Endothelial cell of umbilical vein (primary cell): ENCODE results near the gene CELSR1. TPM values are rescaled to one million over a fixed set of nuclear protein-coding genes. Genes with fewer than 3 reads are reported as not detected.

Source experiments
- BruUV-seq: library from RNA; stranded (reverse); fragments of 400-500 nt; replicated peaks from 2 replicates; lab custom pipeline; 2021; lab: Mats Ljungman, UMichigan
- CTCF ChIA-PET: fragments of 300-600, 350-600 bp; sonication (Branson Sonifier 250); formaldehyde crosslinking; loops from one replicate; lab custom pipeline; 2021; ENCODE audit warnings: antibody characterized with exemption, inconsistent platforms; lab: Charles Lee
- POLR2A ChIA-PET: fragments of 300-600, 350-600 bp; sonication (Branson Sonifier 250); formaldehyde crosslinking; loops from one replicate; lab custom pipeline; 2021; ENCODE audit warnings: antibody characterized with exemption, inconsistent platforms; lab: Charles Lee
- DNase-seq: peaks from one replicate; pipeline ENCODE4 v3.0.0-alpha.2; 2011; ENCODE audit warnings: low read depth, low spot score
- FAIRE-seq: peaks from 2 replicates; lab custom pipeline; 2011; peaks lifted over from hg19 to GRCh38; lab: Jason Lieb, UNC
- H2AFZ ChIP-seq: 2 replicates; pipeline ENCODE4 v1.6.0; 2012; ENCODE audit warnings: low read depth, low read length, control low read depth, inconsistent platforms
- H3K27ac ChIP-seq: 2 replicates; pipeline ENCODE4 v1.5.1; 2011; ENCODE audit warnings: low read depth, mild to moderate bottlenecking, control low read depth, low read length, moderate library complexity; ENCODE audit not compliant: insufficient read depth
- H3K27me3 ChIP-seq, 2 experiments: 2 replicates each; pipeline versions ENCODE4 v1.6.0 to v1.6.1; 2011; ENCODE audit warnings: low read length in 2 of 2, mixed read lengths in 1 of 2; ENCODE audit not compliant: control insufficient read depth in 2 of 2, insufficient read depth in 2 of 2
- H3K36me3 ChIP-seq, 2 experiments: 2 replicates in 1 of 2; 3 replicates in 1 of 2; pipeline ENCODE4 v1.5.1; 2011; ENCODE audit warnings: low read length in 2 of 2, mild to moderate bottlenecking in 1 of 2, moderate library complexity in 1 of 2; ENCODE audit not compliant: control insufficient read depth in 2 of 2, insufficient read depth in 2 of 2; ENCODE audit errors: extremely low read depth in 1 of 2
- H3K4me1 ChIP-seq: 3 replicates; pipeline ENCODE4 v1.5.1; 2011; ENCODE audit warnings: mild to moderate bottlenecking, low read length; ENCODE audit not compliant: control insufficient read depth, insufficient read depth; ENCODE audit errors: extremely low read depth
- H3K4me2 ChIP-seq: 2 replicates; pipeline ENCODE4 v1.6.1; 2011; ENCODE audit warnings: low read length, control low read depth, mixed read lengths; ENCODE audit not compliant: insufficient read depth
- H3K4me3 ChIP-seq, 3 experiments: fragments of 200-600 bp in 1 of 3; sonication (generic), shearing (Covaris generic) in 1 of 3; replicated peaks in 1 of 3; 2 replicates each; pipeline ENCODE4 v1.5.1; 2011 to 2016; ENCODE audit warnings: control low read depth in 3 of 3, low read length in 3 of 3, mild to moderate bottlenecking in 2 of 3, inconsistent platforms in 1 of 3, low read depth in 1 of 3, moderate library complexity in 1 of 3; ENCODE audit not compliant: insufficient read depth in 1 of 3
- H3K79me2 ChIP-seq: 2 replicates; pipeline ENCODE4 v1.6.0; 2012; ENCODE audit warnings: low read length, inconsistent platforms; ENCODE audit not compliant: control insufficient read depth, insufficient read depth
- H3K9ac ChIP-seq: replicated peaks from 2 replicates; pipeline ENCODE3; 2011; ENCODE audit warnings: low read length, control low read depth; ENCODE audit not compliant: insufficient read depth; ENCODE audit errors: extremely low read depth
- H3K9me1 ChIP-seq: replicated peaks from 3 replicates; pipeline ENCODE4 v1.6.0; 2011; ENCODE audit warnings: mild to moderate bottlenecking, low read length; ENCODE audit not compliant: control insufficient read depth, insufficient read depth; ENCODE audit errors: extremely low read depth
- H3K9me3 ChIP-seq: replicated peaks from 2 replicates; pipeline ENCODE4 v1.5.1; 2012; ENCODE audit warnings: low read length, inconsistent platforms; ENCODE audit not compliant: control insufficient read depth, insufficient read depth
- H4K20me1 ChIP-seq: replicated peaks from 2 replicates; pipeline ENCODE3; 2011; ENCODE audit warnings: mild to moderate bottlenecking, low read length; ENCODE audit not compliant: control insufficient read depth, insufficient read depth; ENCODE audit errors: extremely low read depth
- EZH2 ChIP-seq: IDR thresholded peaks from 2 replicates; pipeline ENCODE4 v1.6.1; 2012; ENCODE audit warnings: borderline replicate concordance, low read depth, mild to moderate bottlenecking, moderate library complexity, low read length, inconsistent platforms; ENCODE audit not compliant: severe bottlenecking
- MAX ChIP-seq: IDR thresholded peaks from 2 replicates; pipeline ENCODE4 v1.6.1; 2011; ENCODE audit not compliant: insufficient read depth, insufficient read length
- POLR2AphosphoS5 ChIP-seq: IDR thresholded peaks from 2 replicates; pipeline ENCODE4 v1.6.1; 2012; ENCODE audit warnings: low read depth, mild to moderate bottlenecking, control low read depth, low read length, moderate library complexity; ENCODE audit not compliant: insufficient read depth
- dilution Hi-C: fragments of 300-500 bp; cut with MboI; formaldehyde crosslinking; loops from one replicate; pipeline ENCODE4 v1.15.0; 2019; ENCODE audit warnings: low sequenced_read_pairs; ENCODE audit not compliant: extremely low pct_ligation_motif_present
- intact Hi-C: fragments of 100-400 bp; cut with micrococcal nuclease; formaldehyde crosslinking; loops from one replicate; pipeline ENCODE4 v1.10.0; 2022
- polyA plus RNA-seq, 4 experiments: library from polyadenylated mRNA; depleted of rRNA in 3 of 4; stranded (reverse) in 3 of 4; unstranded in 1 of 4; fragments of >200 nt; gene quantifications; 2 replicates each; pipeline versions ENCODE4 v1.2.1 to v1.2.3, GENCODE V29; 2011 to 2012; ENCODE audit warnings: missing spikeins in 1 of 4
- total RNA-seq: library from RNA; stranded (reverse); gene quantifications from 2 replicates; pipeline ENCODE4 v1.2.3, GENCODE V29; 2021

CELSR1 gene
- total and polyA plus RNA-seq, 2 donors (not counting 3 experiments of a cell fraction or from before 2014, with no cell fraction given) = 3.7 to 5.4 TPM

GRCh38 chr22:46536537-46537224 lies 739 bp downstream of the CELSR1 start:
- Histone ChIP-seq H3K9ac (no peak overlapping the region), H3K36me3 (no peaks in the 10 kb centered on the region), H4K20me1 (no peaks in the 10 kb centered on the region), H3K9me1 (no peaks in the 10 kb centered on the region), H3K9me3 (no peaks in the 10 kb centered on the region), H3K27me3 (peaks cover 16 to 32% of the 10 kb centered on the region in 2 experiments), H3K4me1 (peaks cover 8% of the 10 kb centered on the region), H3K4me3 (peak overlapping the region in 1 of 3 experiments; percentile 31), H3K27ac (no peak overlapping the region), H3K79me2 (no peaks in the 10 kb centered on the region), H3K4me2 (no peak overlapping the region), H2AFZ (no peak overlapping the region)
- POLR2A ChIA-PET = no interaction called here
- intact Hi-C loops (no loop called here), dilution Hi-C loops (no loop called here)
- BruUV-seq = no TSS peak
- DNase-seq (no peak), FAIRE-seq (no peak)
- TF ChIP-seq EZH2 (peak; percentile 93), MAX (no peak)
- CTCF ChIA-PET = interaction anchor here (9.5 kb wide), 1 partner anchor 169 kb away, joined by 418 read pairs; no protein-coding TSS in a partner anchor

GRCh38 chr22:46535876-46536536 lies 1.4 kb downstream of the CELSR1 start:
- H3K79me2 ChIP-seq = no peaks in the 10 kb centered on the region
- dilution Hi-C loops (no loop called here), intact Hi-C loops (no loop called here)
- H3K27ac ChIP-seq = no peak overlapping the region
- H3K4me2 ChIP-seq = no peak overlapping the region
- H3K9me1 ChIP-seq = no peaks in the 10 kb centered on the region
- H3K9ac ChIP-seq = no peak overlapping the region
- FAIRE-seq (no peak), DNase-seq (no peak)
- no peaks in the 10 kb centered on the region for H3K36me3 ChIP-seq
- TF ChIP-seq POLR2AphosphoS5 = no peak
- TF ChIP-seq EZH2 = no peak
- no peaks in the 10 kb centered on the region for H3K9me3 ChIP-seq
- H3K4me1 ChIP-seq = peaks cover 8% of the 10 kb centered on the region
- ChIA-PET CTCF (interaction anchor here (9.5 kb wide), 1 partner anchor 168 kb away, joined by 418 read pairs; no protein-coding TSS in a partner anchor), POLR2A (no interaction called here)
- H4K20me1 ChIP-seq = no peaks in the 10 kb centered on the region
- H3K4me3 ChIP-seq = no peak overlapping the region
- no TSS peak for BruUV-seq
- peaks cover 16 to 32% of the 10 kb centered on the region in 2 experiments for H3K27me3 ChIP-seq
- H2AFZ ChIP-seq = no peak overlapping the region
